MM.1S (cell line): Measurements from ENCODE around the gene PKD1L1.
"Not testable (repeated sequence)": the region's sequence is repeated elsewhere in the genome, so short reads cannot be mapped to it uniquely, and the experiment has no call there.

Source experiments
- EZH2phosphoT487 ChIP-seq: fragments of 300-600 bp; sonication (generic); IDR thresholded peaks from 2 replicates; pipeline ENCODE4 v1.6.1; 2018; ENCODE audit warnings: antibody characterized with exemption, low read length
- TF ChIP-seq, protein P1 (sequence below): fragments of 300-600 bp; sonication (generic); IDR thresholded peaks from 2 replicates; pipeline ENCODE4 v1.5.1; 2016; ENCODE audit warnings: antibody characterized with exemption, low read length, mixed read lengths

DNA sequence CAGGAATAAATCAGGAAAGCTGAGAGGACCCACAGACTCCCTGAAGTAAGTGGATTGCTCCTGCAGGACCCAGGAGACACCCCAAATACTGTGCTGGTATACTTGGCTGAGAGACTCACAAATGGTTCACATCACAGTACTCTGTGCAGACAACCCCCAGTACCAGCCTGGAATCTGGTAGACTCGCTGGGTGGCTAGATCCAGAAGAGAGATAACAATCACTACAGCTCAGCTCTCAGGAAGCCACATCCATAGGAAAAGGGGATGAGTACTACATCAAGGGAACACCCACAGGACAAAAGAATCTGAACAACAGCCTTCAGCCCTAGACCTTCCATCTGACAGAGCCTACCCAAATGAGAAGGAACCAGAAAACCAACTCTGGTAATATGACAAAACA, 31.8 kb downstream of the PKD1L1 start:
- TF ChIP-seq, protein P1, sequence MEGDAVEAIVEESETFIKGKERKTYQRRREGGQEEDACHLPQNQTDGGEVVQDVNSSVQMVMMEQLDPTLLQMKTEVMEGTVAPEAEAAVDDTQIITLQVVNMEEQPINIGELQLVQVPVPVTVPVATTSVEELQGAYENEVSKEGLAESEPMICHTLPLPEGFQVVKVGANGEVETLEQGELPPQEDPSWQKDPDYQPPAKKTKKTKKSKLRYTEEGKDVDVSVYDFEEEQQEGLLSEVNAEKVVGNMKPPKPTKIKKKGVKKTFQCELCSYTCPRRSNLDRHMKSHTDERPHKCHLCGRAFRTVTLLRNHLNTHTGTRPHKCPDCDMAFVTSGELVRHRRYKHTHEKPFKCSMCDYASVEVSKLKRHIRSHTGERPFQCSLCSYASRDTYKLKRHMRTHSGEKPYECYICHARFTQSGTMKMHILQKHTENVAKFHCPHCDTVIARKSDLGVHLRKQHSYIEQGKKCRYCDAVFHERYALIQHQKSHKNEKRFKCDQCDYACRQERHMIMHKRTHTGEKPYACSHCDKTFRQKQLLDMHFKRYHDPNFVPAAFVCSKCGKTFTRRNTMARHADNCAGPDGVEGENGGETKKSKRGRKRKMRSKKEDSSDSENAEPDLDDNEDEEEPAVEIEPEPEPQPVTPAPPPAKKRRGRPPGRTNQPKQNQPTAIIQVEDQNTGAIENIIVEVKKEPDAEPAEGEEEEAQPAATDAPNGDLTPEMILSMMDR, result not testable (repeated sequence)
- not testable (repeated sequence) for TF ChIP-seq EZH2phosphoT487
